ENCODE data around the gene KREMEN2. TPM values are rescaled to one million over a fixed set of nuclear protein-coding genes. Genes with fewer than 3 reads are reported as not detected.
A peak's percentile ranks its signal among the peaks of the same experiment; 100 is the strongest.

KREMEN2 gene
- total and polyA plus RNA-seq, 9 of the 15 experiments (the other 6 are each of a cell fraction or from before 2014, with no cell fraction given), result 0.04 to 7.7 (median 1.5) TPM; not detected in 1

- TF ChIP-seq PRDM10 (IDR thresholded peaks at IDR 0.05; ENCODE audit: partially characterized antibody) (no peak), HDGF (IDR thresholded peaks at IDR 0.05) (no peak), MTA2 (IDR thresholded peaks at IDR 0.05; ENCODE audit: low read depth) (no peak), NRF1 (conservative IDR thresholded peaks at IDR 0.05 in 1 of 2, IDR thresholded peaks at IDR 0.05 in 1 of 2) (0 out of 4 replicates have a peak, but pooled peaks have one; percentile 8 to 16), CTBP1 (IDR thresholded peaks at IDR 0.05; ENCODE audit: borderline replicate concordance) (peak; percentile 71; the same call in 1 of the 2 replicates), RBM14 (IDR thresholded peaks at IDR 0.05; ENCODE audit: borderline replicate concordance, insufficient read depth, low read depth, low read length) (no peak), ZNF253 (CRISPR knock-in tag; conservative IDR thresholded peaks at IDR 0.05) (no peak), CHD2 (IDR thresholded peaks at IDR 0.05; ENCODE audit: low read depth, low read length) (no peak), NONO (IDR thresholded peaks at IDR 0.05; ENCODE audit: low read depth in 2 of 2, low read length in 1 of 2) (no peak), DMBX1 (CRISPR knock-in tag; IDR thresholded peaks at IDR 0.05; ENCODE audit: borderline replicate concordance) (no peak), DEAF1 (CRISPR knock-in tag; IDR thresholded peaks at IDR 0.05) (no peak), ZBTB43 (CRISPR knock-in tag; IDR thresholded peaks at IDR 0.05) (no peak), ETS1 (conservative IDR thresholded peaks at IDR 0.05; ENCODE audit: control insufficient read depth, low read depth, low read length) (no peak), CAMTA2 (CRISPR knock-in tag; conservative IDR thresholded peaks at IDR 0.05) (no peak)
Observed at GRCh38 chr16:2927010-2927646, 36.9 kb upstream of the KREMEN2 start (continued).

Measured in K562 (cell line).